Neural progenitor cell (in vitro differentiated cells): ENCODE results near the gene ADAMTS4. TPM values are rescaled to one million over a fixed set of nuclear protein-coding genes. Genes with fewer than 3 reads are reported as not detected.

Experiments
- DNase-seq: peaks from one replicate; pipeline ENCODE4 v3.0.0-alpha.2; 2016; ENCODE audit warnings: low spot score
- H2AFZ ChIP-seq: fragments of 200-600 bp; sonication (generic); replicated peaks from 2 replicates; pipeline ENCODE4 v1.6.1; 2016; ENCODE audit warnings: antibody characterized with exemption
- H3F3A ChIP-seq: fragments of 200-600 bp; sonication (generic); 2 replicates; pipeline ENCODE4 v1.6.1; 2016; ENCODE audit warnings: antibody characterized with exemption, low read depth
- H3K27ac ChIP-seq: fragments of 200-600 bp; sonication (generic); 2 replicates; pipeline ENCODE4 v1.5.1; 2016; ENCODE audit warnings: mild to moderate bottlenecking
- H3K27me3 ChIP-seq: fragments of 200-600 bp; sonication (generic); 2 replicates; pipeline ENCODE4 v1.6.1; 2016; ENCODE audit warnings: mild to moderate bottlenecking, moderate library complexity
- H3K36me3 ChIP-seq: fragments of 200-600 bp; sonication (generic); 2 replicates; pipeline ENCODE4 v1.5.1; 2016
- H3K4me1 ChIP-seq: fragments of 200-600 bp; sonication (generic); 2 replicates; pipeline ENCODE4 v1.6.1; 2016; ENCODE audit warnings: mixed run types
- H3K4me2 ChIP-seq: fragments of 200-600 bp; sonication (generic); 2 replicates; pipeline ENCODE4 v1.6.1; 2016
- H3K4me3 ChIP-seq: fragments of 200-600 bp; sonication (generic); 2 replicates; pipeline ENCODE4 v1.5.1; 2016
- H3K79me2 ChIP-seq: fragments of 200-600 bp; sonication (generic); 2 replicates; pipeline ENCODE4 v1.6.1; 2016; ENCODE audit warnings: low read depth
- H3K9ac ChIP-seq: fragments of 200-600 bp; sonication (generic); 2 replicates; pipeline ENCODE4 v1.6.1; 2016
- H3K9me3 ChIP-seq: fragments of 200-600 bp; sonication (generic); 2 replicates; pipeline ENCODE4 v1.5.1; 2016; ENCODE audit warnings: low read depth
- H4K20me1 ChIP-seq: fragments of 200-600 bp; sonication (generic); 2 replicates; pipeline ENCODE4 v1.6.1; 2016; ENCODE audit warnings: low read depth
- H3K27ac Mint-ChIP-seq: 3 replicates; pipeline ENCODE4 v1.8.0; 2021; ENCODE audit warnings: mixed read lengths
- H3K27me3 Mint-ChIP-seq: 2 replicates; pipeline ENCODE4 v1.8.0; 2022; ENCODE audit warnings: low read depth, mild to moderate bottlenecking, inconsistent platforms, moderate library complexity, mixed read lengths; ENCODE audit not compliant: insufficient read depth
- H3K36me3 Mint-ChIP-seq: 3 replicates; pipeline ENCODE4 v1.8.0; 2021; ENCODE audit warnings: mixed read lengths
- H3K4me1 Mint-ChIP-seq: 3 replicates; pipeline ENCODE4 v1.8.0; 2021; ENCODE audit warnings: mixed read lengths
- H3K4me3 Mint-ChIP-seq: 3 replicates; pipeline ENCODE4 v1.8.0; 2021; ENCODE audit warnings: mild to moderate bottlenecking, moderate library complexity, mixed read lengths
- H3K9me3 Mint-ChIP-seq: 3 replicates; pipeline ENCODE4 v1.8.0; 2020; ENCODE audit warnings: mixed read lengths
- CTCF ChIP-seq: fragments of 200-600 bp; sonication (generic); IDR thresholded peaks from 2 replicates; pipeline ENCODE4 v1.5.1; 2017; ENCODE audit warnings: antibody characterized with exemption, mild to moderate bottlenecking
- EZH2 ChIP-seq: fragments of 200-600 bp; sonication (generic); IDR thresholded peaks from 2 replicates; pipeline ENCODE4 v1.6.1; 2017; ENCODE audit warnings: antibody characterized with exemption, mild to moderate bottlenecking, moderate library complexity
- EZH2phosphoT487 ChIP-seq: fragments of 200-600 bp; sonication (generic); IDR thresholded peaks from 2 replicates; pipeline ENCODE4 v1.6.1; 2017; ENCODE audit warnings: antibody characterized with exemption
- total RNA-seq: library from RNA; depleted of rRNA; stranded (reverse); fragments of >200 nt; gene quantifications from 2 replicates; pipeline ENCODE4 v1.2.3, GENCODE V29; 2015; ENCODE audit warnings: low replicate concordance

ADAMTS4 gene
- total RNA-seq, 1 donor from 2014 or later = 1.3 TPM

- Mint-ChIP-seq H3K27ac (no peak overlapping the region), H3K27me3 (peaks cover 4% of the 10 kb centered on the region), H3K4me1 (peaks cover 13% of the 10 kb centered on the region), H3K36me3 (peaks cover 7% of the 10 kb centered on the region), H3K9me3 (no peaks in the 10 kb centered on the region), H3K4me3 (peak overlapping the region; percentile 23)
- no peaks in the 10 kb centered on the region for H3K79me2 ChIP-seq
- H3K9ac ChIP-seq = no peak overlapping the region
- H3K27me3 ChIP-seq = no peaks in the 10 kb centered on the region
- peaks cover 14% of the 10 kb centered on the region for H3F3A ChIP-seq
- H3K27ac ChIP-seq = no peak overlapping the region
- peaks cover 6% of the 10 kb centered on the region for H3K4me1 ChIP-seq
- no peak overlapping the region for H2AFZ ChIP-seq
- DNase-seq = no peak
- no peaks in the 10 kb centered on the region for H3K9me3 ChIP-seq
- TF ChIP-seq EZH2 = no peak
- TF ChIP-seq EZH2phosphoT487 = no peak
- TF ChIP-seq CTCF = no peak
- no peaks in the 10 kb centered on the region for H4K20me1 ChIP-seq
- H3K36me3 ChIP-seq = no peaks in the 10 kb centered on the region
- no peak overlapping the region for H3K4me2 ChIP-seq
- H3K4me3 ChIP-seq = no peak overlapping the region
These were observed 20.4 kb upstream of the ADAMTS4 start for GRCh38 chr1:161219078-161219892.

- no peak overlapping the region for H3K4me3 ChIP-seq
These were observed 19.6 kb upstream of the ADAMTS4 start for GRCh38 chr1:161218301-161219077.

GRCh38 chr1:161217831-161218230 is 19.0 kb upstream of the ADAMTS4 start:
- Histone ChIP-seq H3K27ac (no peak overlapping the region), H3K4me1 (peaks cover 6% of the 10 kb centered on the region), H3F3A (peaks cover 21% of the 10 kb centered on the region), H3K4me3 (no peak overlapping the region), H3K79me2 (no peaks in the 10 kb centered on the region), H3K4me2 (no peak overlapping the region), H3K36me3 (no peaks in the 10 kb centered on the region), H2AFZ (no peak overlapping the region), H3K9ac (no peak overlapping the region), H4K20me1 (no peaks in the 10 kb centered on the region), H3K27me3 (no peaks in the 10 kb centered on the region), H3K9me3 (no peaks in the 10 kb centered on the region)
- Mint-ChIP-seq H3K36me3 (peaks cover 17% of the 10 kb centered on the region), H3K4me1 (peaks cover 13% of the 10 kb centered on the region), H3K4me3 (no peak overlapping the region), H3K27me3 (peaks cover 4% of the 10 kb centered on the region), H3K27ac (no peak overlapping the region), H3K9me3 (no peaks in the 10 kb centered on the region)
- no peak for DNase-seq
- TF ChIP-seq EZH2phosphoT487 (no peak), EZH2 (no peak), CTCF (no peak)

More at GRCh38 chr1:161218301-161219077, 19.6 kb upstream of the ADAMTS4 start:
- no peaks in the 10 kb centered on the region for H4K20me1 ChIP-seq
- no peak overlapping the region for H3K4me2 ChIP-seq
- no peaks in the 10 kb centered on the region for H3K79me2 ChIP-seq
- TF ChIP-seq EZH2phosphoT487 = no peak
- no peak for TF ChIP-seq CTCF
- no peak for TF ChIP-seq EZH2
- H2AFZ ChIP-seq = no peak overlapping the region
- H3K4me1 Mint-ChIP-seq = peaks cover 13% of the 10 kb centered on the region
- peak overlapping the region; percentile 23 for H3K4me3 Mint-ChIP-seq
- H3K9me3 ChIP-seq = no peaks in the 10 kb centered on the region
- H3K36me3 Mint-ChIP-seq = peaks cover 13% of the 10 kb centered on the region
- no peak for DNase-seq
- peaks cover 6% of the 10 kb centered on the region for H3K4me1 ChIP-seq
- H3K27ac Mint-ChIP-seq = no peak overlapping the region
- no peaks in the 10 kb centered on the region for H3K36me3 ChIP-seq
- no peaks in the 10 kb centered on the region for H3K27me3 ChIP-seq
- H3K9me3 Mint-ChIP-seq = no peaks in the 10 kb centered on the region
- H3K27me3 Mint-ChIP-seq = peaks cover 4% of the 10 kb centered on the region
- peaks cover 18% of the 10 kb centered on the region for H3F3A ChIP-seq
- H3K9ac ChIP-seq = no peak overlapping the region
- H3K27ac ChIP-seq = no peak overlapping the region
